ENCODE measurements around the gene PI4K2A.

The PI4K2A gene

GRCh38 chr10:97593421-97593820 lies 47.0 kb upstream of the PI4K2A start:
- Histone ChIP-seq H3K4me1 (ENCODE audit: control insufficient read depth, insufficient read depth, low read length) (no peaks in the 10 kb centered on the region), H3K9me3 (ENCODE audit: control insufficient read depth, insufficient read depth, low read depth, low read length) (no peaks in the 10 kb centered on the region), H3K36me3 (ENCODE audit: control insufficient read depth in 2 of 2, insufficient read depth in 1 of 2, low read length in 2 of 2) (no peaks in the 10 kb centered on the region), H3K4me3 (ENCODE audit: low read depth, low read length) (no peak overlapping the region), H3K27ac (ENCODE audit: extremely low read depth, low read depth, low read length) (no peak overlapping the region)
- TF ChIP-seq ZNF155 (tag by site-specific recombination; IDR thresholded peaks at IDR 0.05) = no peak
- no peak for TF ChIP-seq GLIS1 (tag by site-specific recombination; IDR thresholded peaks at IDR 0.05)
- TF ChIP-seq ZFP69B (tag by site-specific recombination; IDR thresholded peaks at IDR 0.05) = no peak
- POLR2A ChIA-PET = no interaction called here
- CTCF ChIA-PET = interaction anchor here (0.6 to 0.8 kb wide), 3 partner anchors 9 to 21 kb away, joined by 3 to 4 read pairs (median 3); partner anchors contain the start of gene ANKRD2

GRCh38 chr10:97596101-97597082 lies 44.1 kb upstream of the PI4K2A start:
- no peak overlapping the region for H3K27ac ChIP-seq (ENCODE audit: extremely low read depth, low read depth, low read length)
- POLR2A ChIA-PET = interaction anchor here (0.6 to 1.0 kb wide), 4 partner anchors 24 to 99 kb away, joined by 3 read pairs; partner anchors contain the start of gene ANKRD2

GRCh38 chr10:97597778-97598177 lies 42.7 kb upstream of the PI4K2A start:
- no peaks in the 10 kb centered on the region for H3K4me1 ChIP-seq (ENCODE audit: control insufficient read depth, insufficient read depth, low read length)
- CTCF ChIA-PET = interaction anchor here (1.0 to 1.2 kb wide), 2 partner anchors 15 to 25 kb away, joined by 3 read pairs; partner anchors contain the start of gene ANKRD2
- TF ChIP-seq ZNF121 (tag by site-specific recombination; IDR thresholded peaks at IDR 0.05) (no peak), ZNF785 (tag by site-specific recombination; IDR thresholded peaks at IDR 0.05) (no peak), ZNF112 (tag by site-specific recombination; IDR thresholded peaks at IDR 0.05) (no peak), ZNF654 (tag by site-specific recombination; IDR thresholded peaks at IDR 0.05; ENCODE audit: low read depth) (no peak), ZNF629 (tag by site-specific recombination; IDR thresholded peaks at IDR 0.05) (no peak), ZNF76 (tag by site-specific recombination; IDR thresholded peaks at IDR 0.05; ENCODE audit: borderline replicate concordance, low read depth) (no peak), ZNF639 (tag by site-specific recombination; IDR thresholded peaks at IDR 0.05) (no peak), HIC1 (tag by site-specific recombination; IDR thresholded peaks at IDR 0.05) (no peak), TRIM28 (IDR thresholded peaks at IDR 0.05; ENCODE audit: borderline replicate concordance, low read length) (no peak), PRDM1 (tag by site-specific recombination; IDR thresholded peaks at IDR 0.05) (no peak), SALL2 (tag by site-specific recombination; IDR thresholded peaks at IDR 0.05; ENCODE audit: borderline replicate concordance) (no peak), ZNF274 (IDR thresholded peaks at IDR 0.05; ENCODE audit: low read length) (no peak), ZNF274 (tag by site-specific recombination; IDR thresholded peaks at IDR 0.05; ENCODE audit: borderline replicate concordance) (no peak)
- no peaks in the 10 kb centered on the region for H3K36me3 ChIP-seq (ENCODE audit: control insufficient read depth in 2 of 2, insufficient read depth in 1 of 2, low read length in 2 of 2)
- POLR2A ChIA-PET = no interaction called here
- H3K27ac ChIP-seq (ENCODE audit: extremely low read depth, low read depth, low read length) = no peak overlapping the region
- H3K4me3 ChIP-seq (ENCODE audit: low read depth, low read length) = no peak overlapping the region
- no peaks in the 10 kb centered on the region for H3K9me3 ChIP-seq (ENCODE audit: control insufficient read depth, insufficient read depth, low read depth, low read length)

More at GRCh38 chr10:97596101-97597082, 44.1 kb upstream of the PI4K2A start:
- TF ChIP-seq ZIC2 (tag by site-specific recombination; IDR thresholded peaks at IDR 0.05) (peak; percentile 68), PRDM1 (tag by site-specific recombination; IDR thresholded peaks at IDR 0.05) (peak; percentile 62; the same call in 1 of the 2 replicates), ZNF19 (tag by site-specific recombination; IDR thresholded peaks at IDR 0.05; ENCODE audit: low read depth) (no peak), AEBP2 (tag by site-specific recombination; IDR thresholded peaks at IDR 0.05; ENCODE audit: borderline replicate concordance) (no peak), ZNF335 (tag by site-specific recombination; conservative IDR thresholded peaks at IDR 0.05) (0 out of 2 replicates have a peak, but pooled peaks have one; percentile 12), ZBTB21 (tag by site-specific recombination; IDR thresholded peaks at IDR 0.05) (0 out of 2 replicates have a peak, but pooled peaks have one; percentile 17), ZNF660 (tag by site-specific recombination; IDR thresholded peaks at IDR 0.05) (peak; percentile 62; the same call in 1 of the 2 replicates)
- Histone ChIP-seq H3K9me3 (ENCODE audit: control insufficient read depth, insufficient read depth, low read depth, low read length) (no peaks in the 10 kb centered on the region), H3K4me1 (ENCODE audit: control insufficient read depth, insufficient read depth, low read length) (no peaks in the 10 kb centered on the region), H3K4me3 (ENCODE audit: low read depth, low read length) (no peak overlapping the region), H3K36me3 (ENCODE audit: control insufficient read depth in 2 of 2, insufficient read depth in 1 of 2, low read length in 2 of 2) (no peaks in the 10 kb centered on the region)
- CTCF ChIA-PET = interaction anchor here (0.6 to 1.3 kb wide), 7 partner anchors 9 to 388 kb away, joined by 3 to 11 read pairs (median 4); partner anchors contain the start of gene ANKRD2
